ENCODE measurements around the gene PPFIA3. TPM values are rescaled to one million over a fixed set of nuclear protein-coding genes. Genes with fewer than 3 reads are reported as not detected.
A peak's percentile ranks its signal among the peaks of the same experiment; 100 is the strongest.

Gene PPFIA3
- total and polyA plus RNA-seq, 2 of the 8 experiments (the other 6 are each of a cell fraction or from before 2014, with no cell fraction given): 15.9 to 25.3 TPM

GRCh38 chr19:49085020-49085867 lies 34.1 kb upstream of the PPFIA3 start, which contains the start of gene SNRNP70 (continued):
- TF ChIP-seq JUND (IDR thresholded peaks at IDR 0.05; ENCODE audit: low read length): no peak
- TF ChIP-seq MAFK (IDR thresholded peaks at IDR 0.05; ENCODE audit: low read depth, low read length): no peak
- peak; percentile 86 for TF ChIP-seq KDM4A (IDR thresholded peaks at IDR 0.05; ENCODE audit: low read depth, low read length, severe bottlenecking)
- peak; percentile 95 for TF ChIP-seq SP4 (IDR thresholded peaks at IDR 0.05; ENCODE audit: low read length)
- TF ChIP-seq CTCF (IDR thresholded peaks at IDR 0.05; ENCODE audit: control extremely low read depth in 1 of 3, insufficient read depth in 1 of 3, low read depth in 1 of 3, low read length in 3 of 3): 0 out of 4 replicates have a peak, but pooled peaks of 1 of the 3 experiments have one; percentile 3
- TF ChIP-seq ATF3 (IDR thresholded peaks at IDR 0.05; ENCODE audit: insufficient read depth, low read depth, low read length): no peak
- no peak for TF ChIP-seq TEAD4 (IDR thresholded peaks at IDR 0.05; ENCODE audit: low read depth, low read length)
- peak; percentile 97 to 98 for TF ChIP-seq POLR2A (IDR thresholded peaks at IDR 0.05; ENCODE audit: control extremely low read depth in 1 of 2, low read depth in 2 of 2, low read length in 2 of 2)
- peak; percentile 88 for TF ChIP-seq ASH2L (IDR thresholded peaks at IDR 0.05; ENCODE audit: low read length)
- no peak for TF ChIP-seq USF2 (IDR thresholded peaks at IDR 0.05; ENCODE audit: low read length)
- TF ChIP-seq RAD21 (IDR thresholded peaks at IDR 0.05 in 1 of 2, conservative IDR thresholded peaks at IDR 0.05 in 1 of 2; ENCODE audit: low read depth in 2 of 2, low read length in 2 of 2): no peak
- peak; percentile 52 for TF ChIP-seq MAX (IDR thresholded peaks at IDR 0.05)
- no peak for TF ChIP-seq RFX5 (IDR thresholded peaks at IDR 0.05; ENCODE audit: borderline replicate concordance, low read depth, low read length)
- peak; percentile 35; the same call in 1 of the 2 replicates for TF ChIP-seq E2F6 (IDR thresholded peaks at IDR 0.05)
- TF ChIP-seq FOSL1 (IDR thresholded peaks at IDR 0.05; ENCODE audit: insufficient read depth, low read depth, low read length): peak; percentile 47; the same call in 1 of the 2 replicates
- no peak for TF ChIP-seq SRF (IDR thresholded peaks at IDR 0.05; ENCODE audit: low read depth, low read length)
- no peak for TF ChIP-seq BCL11A (IDR thresholded peaks at IDR 0.05; ENCODE audit: low read depth in 2 of 2, low read length in 2 of 2)
- peak; percentile 38; the same call in 1 of the 2 replicates for TF ChIP-seq RBBP5 (IDR thresholded peaks at IDR 0.05; ENCODE audit: borderline replicate concordance, low read depth, low read length)

All from H1 (cell line).